ENCODE measurements around the gene FYN.

DNA sequence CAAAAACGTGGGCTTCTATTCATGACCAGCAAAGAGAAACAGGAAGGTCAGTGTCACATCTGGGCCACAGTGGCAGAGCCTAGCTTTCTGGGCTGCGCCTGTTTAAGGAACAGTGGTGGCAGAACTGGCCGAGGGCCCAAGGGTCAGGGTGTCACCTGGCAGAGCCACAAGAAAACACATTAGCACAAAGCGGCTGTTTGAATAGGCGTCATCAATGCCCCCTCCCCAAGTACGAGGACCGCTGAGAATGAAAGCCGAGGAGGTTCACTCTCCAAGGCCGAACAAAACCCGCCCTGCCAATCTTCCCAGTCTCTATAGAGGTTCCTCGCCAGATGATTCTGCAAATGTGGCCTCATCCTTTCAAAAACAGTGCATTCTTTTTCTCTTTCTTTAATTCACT is 142.4 kb downstream of the FYN start:
- TF ChIP-seq, protein P1, sequence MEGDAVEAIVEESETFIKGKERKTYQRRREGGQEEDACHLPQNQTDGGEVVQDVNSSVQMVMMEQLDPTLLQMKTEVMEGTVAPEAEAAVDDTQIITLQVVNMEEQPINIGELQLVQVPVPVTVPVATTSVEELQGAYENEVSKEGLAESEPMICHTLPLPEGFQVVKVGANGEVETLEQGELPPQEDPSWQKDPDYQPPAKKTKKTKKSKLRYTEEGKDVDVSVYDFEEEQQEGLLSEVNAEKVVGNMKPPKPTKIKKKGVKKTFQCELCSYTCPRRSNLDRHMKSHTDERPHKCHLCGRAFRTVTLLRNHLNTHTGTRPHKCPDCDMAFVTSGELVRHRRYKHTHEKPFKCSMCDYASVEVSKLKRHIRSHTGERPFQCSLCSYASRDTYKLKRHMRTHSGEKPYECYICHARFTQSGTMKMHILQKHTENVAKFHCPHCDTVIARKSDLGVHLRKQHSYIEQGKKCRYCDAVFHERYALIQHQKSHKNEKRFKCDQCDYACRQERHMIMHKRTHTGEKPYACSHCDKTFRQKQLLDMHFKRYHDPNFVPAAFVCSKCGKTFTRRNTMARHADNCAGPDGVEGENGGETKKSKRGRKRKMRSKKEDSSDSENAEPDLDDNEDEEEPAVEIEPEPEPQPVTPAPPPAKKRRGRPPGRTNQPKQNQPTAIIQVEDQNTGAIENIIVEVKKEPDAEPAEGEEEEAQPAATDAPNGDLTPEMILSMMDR (IDR thresholded peaks at IDR 0.05), result no peak
- no peak for TF ChIP-seq POLR2A (IDR thresholded peaks at IDR 0.05)
